Smooth muscle cell (in vitro differentiated cells): Measurements from ENCODE around the gene PCIF1. TPM values are rescaled to one million over a fixed set of nuclear protein-coding genes. Genes with fewer than 3 reads are reported as not detected.

Experiments
- DNase-seq: peaks from one replicate; lab custom pipeline; 2025; ENCODE audit not compliant: unreplicated experiment; lab: John Stamatoyannopoulos, UW
- H2AFZ ChIP-seq: fragments of 200-600 bp; sonication (generic); 2 replicates; pipeline ENCODE4 v1.6.0; 2016; ENCODE audit warnings: antibody characterized with exemption, low read depth, mild to moderate bottlenecking
- H3F3A ChIP-seq: fragments of 200-600 bp; sonication (generic); 2 replicates; pipeline ENCODE4 v1.6.0; 2017; ENCODE audit warnings: antibody characterized with exemption, low read depth
- H3K27ac ChIP-seq: fragments of 200-600 bp; sonication (generic); 2 replicates; pipeline ENCODE4 v1.5.1; 2016; ENCODE audit warnings: low read depth, mild to moderate bottlenecking
- H3K27me3 ChIP-seq: fragments of 200-600 bp; sonication (generic); 2 replicates; pipeline ENCODE4 v1.6.1; 2016; ENCODE audit warnings: low read depth, mild to moderate bottlenecking
- H3K36me3 ChIP-seq: fragments of 200-600 bp; sonication (generic); 2 replicates; pipeline ENCODE4 v1.5.1; 2016; ENCODE audit warnings: low read depth
- H3K4me1 ChIP-seq: fragments of 200-600 bp; sonication (generic); 2 replicates; pipeline ENCODE4 v1.5.1; 2016; ENCODE audit warnings: low read depth
- H3K4me2 ChIP-seq: fragments of 200-600 bp; sonication (generic); 2 replicates; pipeline ENCODE4 v1.6.0; 2016; ENCODE audit warnings: mild to moderate bottlenecking
- H3K4me3 ChIP-seq: fragments of 200-600 bp; sonication (generic); 2 replicates; pipeline ENCODE4 v1.5.1; 2016; ENCODE audit warnings: mild to moderate bottlenecking
- H3K79me2 ChIP-seq: fragments of 200-600 bp; sonication (generic); 2 replicates; pipeline ENCODE4 v1.6.0; 2016; ENCODE audit warnings: low read depth, mild to moderate bottlenecking
- H3K9ac ChIP-seq: fragments of 200-600 bp; sonication (generic); 2 replicates; pipeline ENCODE4 v1.6.0; 2016; ENCODE audit warnings: low read depth
- H3K9me3 ChIP-seq: fragments of 200-600 bp; sonication (generic); replicated peaks from 2 replicates; pipeline ENCODE4 v1.5.1; 2016; ENCODE audit warnings: low read depth
- H4K20me1 ChIP-seq: fragments of 200-600 bp; sonication (generic); 2 replicates; pipeline ENCODE4 v1.6.0; 2016; ENCODE audit warnings: low read depth
- WGBS: methylation state at CpG from one replicate; pipeline ENCODE4 v1.1.7; 2016; ENCODE audit warnings: low lambda C conversion rate; 5-methylcytosine and 5-hydroxymethylcytosine counted together
- polyA plus RNA-seq: library from polyadenylated mRNA; unstranded; fragments of >200 nt; fragmentation: Nextera tagmentation; extraction: Ambion mirVana; gene quantifications from 2 replicates; pipeline ENCODE4 v1.2.1, GENCODE V29; 2016
- total RNA-seq: library from RNA; depleted of rRNA; stranded (reverse); fragments of >200 nt; gene quantifications from 2 replicates; pipeline ENCODE4 v1.2.3, GENCODE V29; 2014
- TF ChIP-seq, protein P1 (sequence below): fragments of 200-600 bp; sonication (generic); IDR thresholded peaks from 2 replicates; pipeline ENCODE4 v1.5.1; 2017; ENCODE audit warnings: borderline replicate concordance, mild to moderate bottlenecking, antibody characterized with exemption; ENCODE audit not compliant: insufficient read depth, poor library complexity, severe bottlenecking

Gene PCIF1
- total and polyA plus RNA-seq, 2 experiments from 2014 or later, result 13.5 to 38.9 TPM

DNA sequence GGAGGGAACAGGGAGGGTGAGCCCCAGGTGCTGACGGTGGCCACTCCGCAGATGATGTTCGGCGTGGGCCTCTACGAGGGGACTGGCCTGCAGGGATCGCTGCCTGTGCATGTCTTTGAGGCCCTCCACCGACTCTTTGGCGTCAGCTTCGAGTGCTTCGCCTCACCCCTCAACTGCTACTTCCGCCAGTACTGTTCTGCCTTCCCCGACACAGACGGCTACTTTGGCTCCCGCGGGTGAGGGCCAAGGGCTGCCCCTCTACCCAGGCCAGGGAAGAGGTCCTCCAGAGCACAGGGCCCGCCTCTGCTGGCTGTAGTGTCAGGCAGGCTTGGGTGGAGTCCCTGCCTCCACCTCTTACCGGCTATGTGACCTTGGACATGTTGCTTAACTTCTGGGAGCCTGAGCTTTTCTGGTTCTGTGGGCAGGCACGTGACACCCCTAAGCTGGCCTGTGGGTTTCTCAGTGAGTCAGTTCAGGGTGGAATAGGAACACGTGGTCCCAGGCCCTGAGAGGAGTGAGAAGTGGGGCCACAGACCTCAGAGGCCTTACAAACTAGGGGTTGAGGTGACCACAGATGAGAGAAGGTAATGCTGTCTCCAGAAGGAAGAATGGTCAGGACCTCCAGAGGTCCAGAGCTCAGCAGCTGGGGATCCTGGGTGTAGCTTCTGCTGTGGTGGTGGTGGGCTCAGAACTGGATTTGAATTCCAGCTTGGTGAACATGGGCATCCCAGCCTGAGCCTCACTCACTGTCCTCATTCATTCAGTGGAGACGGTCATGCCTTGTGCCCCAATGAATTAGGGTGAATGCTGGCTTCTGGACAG lies 11.9 kb downstream of the PCIF1 start:
- Histone ChIP-seq H3K79me2 (no peaks in the 10 kb centered on the region), H3K4me1 (no peaks in the 10 kb centered on the region), H3K27me3 (no peaks in the 10 kb centered on the region), H3K9ac (no peak overlapping the region), H3K27ac (no peak overlapping the region), H3F3A (peaks cover 8% of the 10 kb centered on the region), H3K4me2 (no peak overlapping the region), H3K9me3 (no peaks in the 10 kb centered on the region), H2AFZ (no peak overlapping the region), H3K36me3 (no peaks in the 10 kb centered on the region), H4K20me1 (no peaks in the 10 kb centered on the region), H3K4me3 (no peak overlapping the region)
- DNase-seq, result no peak
- WGBS, result 93% methylated on average over 20 of the region's 20 CpGs
- TF ChIP-seq, protein P1, sequence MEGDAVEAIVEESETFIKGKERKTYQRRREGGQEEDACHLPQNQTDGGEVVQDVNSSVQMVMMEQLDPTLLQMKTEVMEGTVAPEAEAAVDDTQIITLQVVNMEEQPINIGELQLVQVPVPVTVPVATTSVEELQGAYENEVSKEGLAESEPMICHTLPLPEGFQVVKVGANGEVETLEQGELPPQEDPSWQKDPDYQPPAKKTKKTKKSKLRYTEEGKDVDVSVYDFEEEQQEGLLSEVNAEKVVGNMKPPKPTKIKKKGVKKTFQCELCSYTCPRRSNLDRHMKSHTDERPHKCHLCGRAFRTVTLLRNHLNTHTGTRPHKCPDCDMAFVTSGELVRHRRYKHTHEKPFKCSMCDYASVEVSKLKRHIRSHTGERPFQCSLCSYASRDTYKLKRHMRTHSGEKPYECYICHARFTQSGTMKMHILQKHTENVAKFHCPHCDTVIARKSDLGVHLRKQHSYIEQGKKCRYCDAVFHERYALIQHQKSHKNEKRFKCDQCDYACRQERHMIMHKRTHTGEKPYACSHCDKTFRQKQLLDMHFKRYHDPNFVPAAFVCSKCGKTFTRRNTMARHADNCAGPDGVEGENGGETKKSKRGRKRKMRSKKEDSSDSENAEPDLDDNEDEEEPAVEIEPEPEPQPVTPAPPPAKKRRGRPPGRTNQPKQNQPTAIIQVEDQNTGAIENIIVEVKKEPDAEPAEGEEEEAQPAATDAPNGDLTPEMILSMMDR, result no peak

DNA sequence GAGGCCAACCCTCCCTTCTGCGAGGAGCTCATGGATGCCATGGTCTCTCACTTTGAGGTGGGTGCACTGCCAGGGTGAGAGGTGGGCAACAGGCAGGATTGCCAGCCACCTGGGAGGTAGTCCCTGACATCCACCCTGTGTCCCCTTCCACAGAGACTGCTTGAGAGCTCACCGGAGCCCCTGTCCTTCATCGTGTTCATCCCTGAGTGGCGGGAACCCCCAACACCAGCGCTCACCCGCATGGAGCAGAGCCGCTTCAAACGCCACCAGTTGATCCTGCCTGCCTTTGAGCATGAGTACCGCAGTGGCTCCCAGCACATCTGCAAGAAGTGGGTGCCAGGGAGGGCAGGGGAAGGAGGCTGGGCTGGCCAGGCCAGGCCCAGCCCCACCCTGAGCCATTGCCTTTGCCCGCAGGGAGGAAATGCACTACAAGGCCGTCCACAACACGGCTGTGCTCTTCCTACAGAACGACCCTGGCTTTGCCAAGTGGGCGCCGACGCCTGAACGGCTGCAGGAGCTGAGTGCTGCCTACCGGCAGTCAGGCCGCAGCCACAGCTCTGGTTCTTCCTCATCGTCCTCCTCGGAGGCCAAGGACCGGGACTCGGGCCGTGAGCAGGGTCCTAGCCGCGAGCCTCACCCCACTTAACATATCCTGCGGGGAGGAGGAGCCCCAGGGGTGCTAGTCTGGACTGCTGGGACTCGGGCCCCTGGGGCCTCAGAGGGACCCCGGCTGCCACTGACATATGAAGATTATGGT lies 12.8 kb downstream of the PCIF1 start:
- Histone ChIP-seq H3K27ac (no peak overlapping the region), H3K9ac (no peak overlapping the region)

DNA sequence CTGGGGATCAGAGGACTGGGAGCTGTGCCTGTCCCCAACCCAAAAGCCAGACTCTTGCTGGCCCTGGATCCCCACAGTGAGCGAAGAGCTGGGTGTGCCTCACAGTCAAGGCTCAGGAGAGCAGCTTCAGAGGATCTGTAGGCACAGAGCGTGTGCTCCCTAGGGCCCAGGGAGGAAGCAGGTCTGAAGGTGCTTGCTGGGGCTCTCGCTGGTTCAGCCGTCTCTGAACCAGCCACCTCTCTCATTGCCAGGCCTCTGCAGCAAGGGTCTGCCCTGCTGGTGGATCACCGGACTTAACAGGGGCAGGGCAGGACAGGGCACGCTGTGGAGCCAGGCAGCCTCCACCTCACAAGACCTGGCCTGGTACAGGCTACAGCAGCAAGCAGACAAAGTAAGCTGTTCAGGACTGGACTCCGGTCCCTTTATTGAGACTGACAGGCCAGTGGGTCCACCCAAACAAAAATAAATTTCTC lies 13.8 kb downstream of the PCIF1 start:
- 96% methylated on average over 7 of the region's 7 CpGs for WGBS
- DNase-seq, result no peak
- H3K9me3 ChIP-seq, result no peaks in the 10 kb centered on the region
- no peak overlapping the region for H2AFZ ChIP-seq
- H3K9ac ChIP-seq, result no peak overlapping the region
- no peaks in the 10 kb centered on the region for H3K27me3 ChIP-seq
- H3K27ac ChIP-seq, result no peak overlapping the region
- TF ChIP-seq, protein P1, result no peak
- no peak overlapping the region for H3K4me2 ChIP-seq
- H3F3A ChIP-seq, result peaks cover 8% of the 10 kb centered on the region
- H3K36me3 ChIP-seq, result no peaks in the 10 kb centered on the region
- H4K20me1 ChIP-seq, result no peaks in the 10 kb centered on the region
- no peak overlapping the region for H3K4me3 ChIP-seq
- H3K4me1 ChIP-seq, result no peaks in the 10 kb centered on the region
- H3K79me2 ChIP-seq, result no peaks in the 10 kb centered on the region

More for the DNA sequence above, 12.8 kb downstream of the PCIF1 start:
- TF ChIP-seq, protein P1, result no peak
- H4K20me1 ChIP-seq, result no peaks in the 10 kb centered on the region
- no peaks in the 10 kb centered on the region for H3K36me3 ChIP-seq
- no peaks in the 10 kb centered on the region for H3K4me1 ChIP-seq
- no peak overlapping the region for H2AFZ ChIP-seq
- H3K27me3 ChIP-seq, result no peaks in the 10 kb centered on the region
- WGBS, result 97% methylated on average over 26 of the region's 29 CpGs
- H3K9me3 ChIP-seq, result no peaks in the 10 kb centered on the region
- H3K4me3 ChIP-seq, result no peak overlapping the region
- DNase-seq, result no peak
- no peaks in the 10 kb centered on the region for H3K79me2 ChIP-seq
- peaks cover 8% of the 10 kb centered on the region for H3F3A ChIP-seq
- H3K4me2 ChIP-seq, result no peak overlapping the region
